NB4 (cell line): ENCODE data around the gene ANKRD53.

Experiments
- CTCF ChIP-seq: IDR thresholded peaks from one replicate; pipeline ENCODE4 v1.5.1; 2012; ENCODE audit warnings: low read depth, low read length
- MAX ChIP-seq: IDR thresholded peaks from 2 replicates; pipeline ENCODE4 v1.6.1; 2011; ENCODE audit warnings: low read depth, low read length

GRCh38 chr2:71004857-71005256 lies 26.4 kb downstream of the ANKRD53 start:
- no peak for TF ChIP-seq CTCF
- no peak for TF ChIP-seq MAX
